Choroid plexus epithelial cell (primary cell): ENCODE results near the gene DLG1.

ENCODE experiments used
- DNase-seq: peaks from one replicate; pipeline ENCODE4 v3.0.0-alpha.2; 2010; ENCODE audit warnings: low read depth
- H3K4me3 ChIP-seq: 2 replicates; pipeline ENCODE4 v1.5.1; 2011; ENCODE audit warnings: low read depth, mild to moderate bottlenecking, control low read depth, low read length, moderate library complexity
- CTCF ChIP-seq: conservative IDR thresholded peaks from 2 replicates; pipeline ENCODE4 v1.5.1; 2011; ENCODE audit warnings: low read depth, mild to moderate bottlenecking, control low read depth, inconsistent platforms, low read length, moderate library complexity

The DLG1 gene

DNA sequence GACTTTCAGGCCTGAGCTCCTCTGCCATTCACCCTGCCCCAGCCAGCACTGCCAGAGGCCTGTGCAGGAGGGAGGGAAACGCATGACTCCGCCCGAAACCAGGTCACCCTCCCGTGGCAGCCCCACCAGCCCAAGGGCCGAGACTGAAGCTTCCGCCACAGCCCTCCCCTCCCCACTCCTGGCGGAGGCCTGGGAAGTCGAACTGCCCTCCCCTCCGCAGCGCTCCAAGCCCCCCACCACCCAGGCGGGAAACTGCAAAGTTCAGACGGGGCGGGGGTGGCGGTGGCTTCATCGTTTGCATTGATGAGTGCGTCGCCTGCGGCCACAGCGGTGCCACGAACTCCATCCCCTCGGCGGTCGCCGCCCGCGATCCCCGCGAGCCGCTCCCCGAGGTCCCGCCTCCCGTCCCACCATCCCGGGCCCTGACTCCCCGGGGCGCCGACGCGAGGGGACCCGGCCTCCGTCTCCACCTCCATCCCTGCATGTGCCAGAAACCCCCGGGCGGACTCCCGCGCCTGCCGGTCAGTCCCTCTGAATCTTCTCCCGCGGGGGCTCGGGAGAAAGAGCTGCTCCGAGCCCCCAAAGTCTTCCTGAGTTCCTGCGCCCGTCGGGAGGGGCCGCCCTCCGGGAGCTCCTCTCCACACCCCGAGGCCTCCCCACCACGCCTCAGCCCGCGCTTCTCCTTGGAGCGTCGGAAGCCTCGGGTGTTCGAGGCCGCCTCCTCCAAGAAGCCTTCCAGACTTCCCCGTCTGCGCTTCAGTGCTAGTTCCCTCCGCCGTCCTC, 269.5 kb downstream of the DLG1 start:
- peak overlapping the region; percentile 50 for H3K4me3 ChIP-seq
- DNase-seq = no peak
- TF ChIP-seq CTCF = no peak

DNA sequence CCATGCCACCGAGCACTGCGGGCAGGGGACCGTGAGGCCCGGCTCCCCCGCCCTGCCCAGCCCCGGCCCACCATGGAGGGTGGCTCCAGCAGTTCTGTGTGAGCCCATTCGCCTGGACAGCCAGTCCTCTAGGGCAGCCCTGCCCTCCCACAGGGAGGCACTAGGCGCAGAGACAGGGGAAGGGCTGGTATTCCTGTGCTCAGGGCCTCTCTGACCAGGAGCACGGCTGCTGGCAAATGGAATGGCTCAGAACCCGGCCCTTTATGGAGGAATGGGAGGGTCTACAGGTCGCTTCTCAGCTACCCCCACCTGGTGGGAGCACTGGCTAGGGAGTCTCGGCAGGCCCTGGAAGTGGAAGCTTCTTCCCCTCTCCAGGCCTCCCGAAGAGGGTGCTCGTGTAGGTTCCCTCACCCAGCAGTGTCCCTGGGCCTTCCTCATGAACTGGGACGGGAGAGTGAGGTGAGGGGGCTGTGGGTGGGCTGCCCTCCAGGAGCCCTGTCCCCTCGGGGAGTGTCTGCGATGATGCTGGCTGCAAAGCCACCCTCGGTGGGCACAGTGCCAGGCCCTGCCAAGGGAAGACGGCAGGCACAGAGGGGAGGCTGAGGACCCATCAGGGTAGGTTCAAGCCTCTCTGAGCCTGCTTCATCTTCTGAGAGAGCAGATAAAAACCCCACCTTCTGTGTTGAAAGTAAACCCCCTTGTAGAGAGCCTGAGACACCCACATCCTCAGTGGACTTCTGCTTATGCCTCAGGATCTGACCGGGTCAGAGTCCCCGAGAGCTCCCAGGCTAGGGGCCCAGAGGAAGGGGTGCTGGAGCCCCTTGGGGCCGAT, 270.3 kb downstream of the DLG1 start:
- TF ChIP-seq CTCF = no peak
- H3K4me3 ChIP-seq = peak overlapping the region; percentile 50
- DNase-seq = no peak

DNA sequence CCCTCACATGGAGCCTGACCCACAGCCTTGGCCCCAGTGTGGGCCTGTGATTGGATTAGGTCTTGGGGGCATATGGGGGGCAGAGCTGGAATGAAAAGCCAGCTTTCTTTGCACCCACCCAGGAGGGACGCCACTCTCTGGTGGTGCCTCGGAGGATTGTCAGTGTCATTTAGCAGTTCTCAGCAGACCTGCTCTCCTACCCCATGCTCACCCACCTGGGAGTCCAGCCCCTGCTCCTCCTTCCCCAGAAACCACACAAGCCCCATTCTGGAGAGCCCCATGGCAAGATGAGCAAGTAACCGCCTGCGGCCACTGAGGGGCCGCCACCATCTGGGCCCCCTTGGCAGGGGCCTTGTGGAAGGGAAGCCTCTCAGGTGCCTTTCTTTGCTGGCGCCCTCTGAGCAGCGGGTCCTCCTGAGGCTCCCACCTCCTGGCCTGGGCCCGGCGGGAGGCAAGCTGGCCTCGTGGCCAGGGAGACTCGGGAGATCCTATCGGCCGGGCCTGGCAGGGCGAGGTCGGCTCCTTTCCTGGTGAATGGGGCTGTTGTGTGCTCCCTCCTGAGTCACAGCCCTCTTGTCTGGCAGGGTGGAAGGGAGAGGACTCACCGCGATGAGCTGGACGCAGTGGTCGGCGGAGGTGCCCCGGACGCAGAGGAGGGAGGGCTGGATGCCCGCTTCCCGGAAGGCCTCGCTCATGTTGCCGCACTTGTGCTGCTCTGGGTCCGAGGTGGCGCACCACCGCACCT, 271.1 kb downstream of the DLG1 start:
- no peak for TF ChIP-seq CTCF
- H3K4me3 ChIP-seq = no peak overlapping the region
- DNase-seq = no peak

DNA sequence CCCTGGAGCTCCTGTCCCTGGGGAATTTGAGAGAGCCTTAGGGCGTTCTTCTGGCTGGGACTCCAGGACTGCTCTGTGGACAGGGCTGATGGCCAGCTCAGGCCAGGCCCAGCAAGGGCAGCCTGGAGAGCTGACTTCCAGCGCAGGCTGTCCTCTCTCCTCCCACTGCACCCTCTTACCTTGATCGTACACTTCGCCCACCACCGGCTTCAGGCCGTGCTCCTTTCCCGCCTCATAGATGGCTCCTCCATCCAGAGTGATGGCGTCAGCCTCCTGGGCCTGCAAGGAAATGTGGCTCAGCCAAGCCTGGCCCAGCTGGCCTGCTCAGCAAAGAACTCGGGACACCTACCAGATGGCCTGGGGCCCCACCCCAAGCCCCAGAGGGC, 271.9 kb downstream of the DLG1 start:
- no peak overlapping the region for H3K4me3 ChIP-seq
- no peak for DNase-seq
- no peak for TF ChIP-seq CTCF

- H3K4me3 ChIP-seq = no peak overlapping the region
- no peak for TF ChIP-seq CTCF
- no peak for DNase-seq
Observed at GRCh38 chr3:197025736-197026480, 272.5 kb downstream of the DLG1 start.

GRCh38 chr3:197024881-197025735, 273.3 kb downstream of the DLG1 start:
- no peak overlapping the region for H3K4me3 ChIP-seq
- DNase-seq = no peak
- TF ChIP-seq CTCF = no peak
